HG02885 (cell line): ENCODE measurements around the gene OPTN.
A peak's percentile ranks its signal among the peaks of the same experiment; 100 is the strongest.
"Not testable (repeated sequence)": the region's sequence is repeated elsewhere in the genome, so short reads cannot be mapped to it uniquely, and the experiment has no call there.

Experiments
- ATAC-seq: cut with Tn5 transposase; IDR thresholded peaks from one replicate; pipeline ENCODE4 v1.9.1; 2021; ENCODE audit warnings: mild to moderate bottlenecking; ENCODE audit not compliant: unreplicated experiment, poor library complexity

The OPTN gene

DNA sequence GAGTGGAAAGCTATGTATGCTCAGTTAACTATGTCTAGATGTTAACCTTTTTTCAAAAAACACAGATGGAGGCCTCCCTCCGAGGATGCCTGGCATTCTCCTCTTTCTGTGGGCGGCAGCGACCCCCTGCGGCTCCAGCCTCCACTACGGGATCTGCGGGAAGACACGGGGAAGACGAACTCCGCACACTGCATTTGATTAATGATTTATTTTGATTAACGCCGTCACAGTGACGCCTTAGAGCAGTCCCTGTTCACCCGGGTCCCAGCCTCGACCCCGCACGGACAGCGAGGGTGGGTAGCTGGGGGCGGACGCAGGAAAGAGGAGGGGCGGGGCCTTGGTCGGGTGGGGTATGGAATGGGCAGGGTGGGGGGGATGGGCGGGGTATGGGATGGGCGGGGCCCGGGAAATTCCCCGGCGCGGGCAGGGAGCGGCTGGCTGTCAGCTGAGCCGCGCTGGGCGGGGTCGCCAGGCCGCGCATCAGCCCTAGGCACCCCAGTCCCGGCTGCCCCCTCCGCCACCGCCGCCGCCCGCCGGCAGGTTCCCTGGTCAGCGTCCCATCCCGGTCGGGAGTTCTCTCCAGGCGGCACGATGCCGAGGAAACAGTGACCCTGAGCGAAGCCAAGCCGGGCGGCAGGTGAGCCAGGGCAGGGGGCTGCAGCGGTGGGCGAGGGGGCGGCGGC, at the start of gene OPTN:
Gene OPTN, plus strand, starts transcription at position 498 of the 683 bp plus-strand sequence. CDS start 8,960 bp downstream, outside the sequence.
- ATAC-seq: peak; percentile 65

DNA sequence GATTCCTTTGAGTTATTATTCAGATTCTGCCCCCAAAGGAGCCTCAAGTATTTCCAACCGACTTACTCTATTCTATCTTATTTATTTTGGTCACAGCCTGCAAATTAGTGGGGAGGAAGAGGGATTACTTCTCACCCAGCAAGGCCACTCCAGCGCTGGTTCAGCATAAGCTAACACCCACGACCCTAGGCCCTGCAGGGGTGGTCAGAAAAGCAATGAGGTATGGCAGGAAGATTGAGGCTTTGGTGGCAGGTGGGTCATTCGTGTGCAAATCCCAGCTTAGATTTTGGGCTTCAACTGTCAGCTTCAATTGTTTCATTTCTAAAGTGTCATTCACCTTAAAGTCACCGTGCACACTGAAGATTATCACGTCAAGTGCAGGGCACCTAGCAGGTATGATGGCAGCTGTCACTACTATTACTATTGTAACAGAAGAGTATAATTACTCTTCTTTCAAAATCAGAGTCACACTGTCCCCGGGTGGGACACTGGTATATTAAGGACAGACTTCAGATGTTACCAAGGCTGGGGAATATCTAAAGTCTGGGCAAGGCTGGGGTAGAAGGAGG, 48.8 kb upstream of the OPTN start:
- no peak for ATAC-seq

DNA sequence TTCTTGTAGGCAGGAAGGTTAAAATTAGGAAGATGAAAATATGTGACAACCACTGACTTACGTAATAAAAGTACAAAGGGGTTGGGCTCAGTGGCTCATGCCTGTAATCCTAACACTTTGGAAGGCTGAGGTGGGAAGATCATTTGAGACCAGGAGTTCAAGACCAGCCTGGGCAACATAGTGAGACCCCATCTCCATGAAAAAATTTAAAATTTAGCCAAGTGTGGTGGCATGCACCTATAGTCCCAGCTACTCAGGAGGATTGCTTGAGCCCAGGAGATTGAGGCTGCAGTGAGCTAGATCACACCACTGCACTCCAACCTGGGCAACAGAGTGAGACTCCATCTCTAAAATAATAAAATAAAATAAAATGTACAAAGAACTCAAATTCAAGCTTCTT, 46.8 kb upstream of the OPTN start:
- ATAC-seq: not testable (repeated sequence)

DNA sequence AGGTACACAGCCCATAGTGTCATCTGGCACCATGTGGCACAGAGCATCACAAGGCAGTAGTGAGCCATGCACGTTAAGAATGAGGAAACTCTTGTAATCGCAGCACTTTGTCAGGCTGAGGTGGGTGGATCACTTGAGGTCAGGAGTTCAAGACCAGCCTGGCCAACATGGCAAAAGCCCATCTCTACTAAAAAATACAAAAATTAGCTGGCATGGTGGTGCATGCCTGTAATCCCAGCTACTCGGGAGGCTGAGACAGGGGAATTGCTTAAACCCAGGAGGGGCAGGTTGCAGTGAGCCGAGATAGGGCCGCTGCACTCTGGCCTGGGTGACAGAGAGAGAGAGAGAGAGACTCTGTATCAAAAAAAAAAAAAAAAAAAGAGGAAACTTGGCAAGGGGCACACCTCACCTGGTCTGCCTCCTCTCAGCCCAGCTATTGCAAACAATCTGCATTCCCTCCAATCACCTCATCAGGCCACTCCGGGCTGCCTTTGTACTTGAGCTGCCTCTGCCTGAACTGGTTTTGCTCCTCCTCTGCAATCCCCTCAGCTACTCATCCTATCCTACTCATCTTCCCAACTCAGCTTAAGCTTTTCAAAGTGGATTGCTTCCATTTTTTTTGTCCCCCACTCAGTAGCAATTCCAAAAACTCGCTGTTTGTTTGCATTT, 46.0 kb upstream of the OPTN start:
- ATAC-seq: no peak

DNA sequence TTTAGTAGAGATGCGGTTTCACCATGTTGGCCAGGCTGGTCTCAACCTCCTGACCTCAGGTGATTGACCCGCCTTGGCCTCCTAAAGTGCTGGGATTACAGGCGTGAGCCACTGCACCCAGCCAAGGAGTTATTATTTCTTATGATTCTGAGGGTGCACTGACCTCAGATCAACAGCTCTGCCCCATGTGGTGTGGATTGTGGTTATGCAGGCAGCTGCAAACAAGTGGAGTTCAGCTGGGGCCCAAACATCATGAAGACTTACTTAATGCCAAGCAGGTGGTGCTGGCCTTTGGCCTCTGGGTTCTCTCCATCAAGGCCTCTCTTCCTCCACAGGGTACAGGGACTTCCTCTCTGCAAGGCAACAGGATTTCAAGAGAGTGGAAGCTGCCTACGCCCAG, 45.1 kb upstream of the OPTN start:
- no peak for ATAC-seq

DNA sequence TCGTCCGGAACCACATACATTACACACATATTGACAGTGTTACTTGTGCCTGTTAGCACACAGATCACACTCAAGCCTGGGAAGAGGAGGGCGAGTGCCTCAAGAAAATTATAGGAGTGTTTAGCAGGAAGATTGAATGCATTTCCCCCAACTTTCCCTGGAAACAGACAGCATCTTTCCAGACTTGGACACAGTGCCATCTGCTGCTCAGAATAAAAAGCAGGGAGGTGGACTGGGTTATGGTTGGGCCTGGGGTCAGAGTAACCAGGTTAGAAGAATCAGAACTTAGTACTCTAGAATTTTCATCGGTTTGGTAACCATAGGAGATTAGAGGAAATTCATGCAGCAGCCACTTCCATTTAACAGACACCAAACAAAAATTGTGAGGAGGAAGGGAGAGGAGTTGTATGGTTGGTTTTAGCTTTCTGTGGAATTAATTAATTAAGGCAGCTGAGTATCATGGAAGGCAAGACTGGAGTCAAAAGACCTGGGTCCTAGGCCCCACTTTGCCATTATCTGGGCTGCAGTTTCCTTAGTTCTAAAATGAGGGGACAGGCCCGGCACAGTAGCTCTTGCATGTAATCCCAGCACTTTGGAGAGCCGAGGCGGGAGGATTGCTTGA, 43.4 kb upstream of the OPTN start:
- ATAC-seq: no peak

DNA sequence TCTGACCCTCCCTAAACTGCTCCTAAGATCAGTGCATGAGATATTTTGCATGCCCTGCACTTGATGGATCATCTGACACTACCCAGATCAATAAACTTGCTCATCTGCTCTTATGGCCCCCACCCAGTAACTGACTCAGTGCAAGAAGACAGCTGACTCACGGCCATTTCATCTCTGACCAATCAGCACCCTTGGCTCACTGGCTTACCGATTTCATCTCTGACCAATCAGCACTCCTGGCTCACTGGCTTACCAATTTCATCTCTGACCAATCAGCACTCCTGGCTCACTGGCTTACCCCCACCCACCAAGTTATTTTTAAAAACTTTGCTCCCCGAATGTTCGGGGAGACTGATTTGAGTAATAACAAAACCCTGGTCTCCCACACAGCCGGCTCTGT, 37.2 kb upstream of the OPTN start:
- ATAC-seq: no peak

DNA sequence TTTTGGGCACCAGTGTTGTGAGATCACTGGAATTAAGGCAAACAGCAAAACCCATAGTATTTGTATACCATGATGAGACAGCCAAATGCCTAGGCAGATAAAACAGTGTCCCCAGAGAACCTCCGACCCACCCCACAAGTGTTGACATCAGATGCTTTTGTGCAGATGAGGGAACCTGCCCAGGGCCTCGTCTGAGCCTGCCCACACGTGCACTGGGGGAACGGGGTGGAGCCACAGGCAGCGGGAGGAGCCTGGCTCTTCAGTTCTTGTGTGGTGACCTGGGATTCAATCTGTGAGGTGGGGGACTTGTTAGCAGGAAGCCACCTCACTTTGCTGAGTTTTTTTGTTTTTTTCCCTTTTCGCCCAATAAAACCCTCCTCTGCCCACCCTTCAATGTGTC, 33.4 kb upstream of the OPTN start:
- ATAC-seq: no peak

- ATAC-seq: no peak
These were observed 32.5 kb upstream of the OPTN start for GRCh38 chr10:13067431-13067830.

GRCh38 chr10:13068071-13068470, 31.9 kb upstream of the OPTN start:
- ATAC-seq: no peak

GRCh38 chr10:13068484-13068883, 31.5 kb upstream of the OPTN start:
- no peak for ATAC-seq

- no peak for ATAC-seq
These were observed 27.6 kb upstream of the OPTN start for GRCh38 chr10:13072339-13072738.

GRCh38 chr10:13074563-13075451, 25.2 kb upstream of the OPTN start:
- no peak for ATAC-seq

- ATAC-seq: no peak
These were observed 20.8 kb upstream of the OPTN start for GRCh38 chr10:13078912-13079775.

GRCh38 chr10:13079776-13080050, 20.2 kb upstream of the OPTN start:
- no peak for ATAC-seq

- ATAC-seq: no peak
These were observed 19.3 kb upstream of the OPTN start for GRCh38 chr10:13080643-13081042.

- not testable (repeated sequence) for ATAC-seq
These were observed 16.3 kb upstream of the OPTN start for GRCh38 chr10:13083700-13084099.

DNA sequence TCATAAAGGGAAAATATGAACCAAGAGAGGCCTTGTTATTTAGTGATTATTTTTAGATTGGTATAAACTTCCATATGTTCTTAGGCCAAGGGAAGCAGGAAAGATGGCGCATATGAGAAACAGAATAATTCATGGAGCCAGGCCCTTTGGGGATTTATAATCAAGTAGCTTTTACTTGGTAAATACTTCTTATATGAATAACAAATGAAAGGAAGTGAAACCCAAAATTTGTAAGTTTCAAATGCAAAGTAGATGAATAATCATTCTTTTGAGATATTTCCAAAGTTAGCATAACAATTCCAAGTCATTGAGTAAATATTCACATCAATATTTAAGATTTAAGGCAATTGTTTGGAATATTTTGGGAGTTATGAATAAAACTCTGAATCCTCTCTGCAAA, 13.9 kb upstream of the OPTN start:
- ATAC-seq: no peak

GRCh38 chr10:13087601-13087985, 12.4 kb upstream of the OPTN start:
- ATAC-seq: no peak
